Testis (tissue), 3 donors: ENCODE measurements around the gene TRIM52. TPM values are rescaled to one million over a fixed set of nuclear protein-coding genes. Genes with fewer than 3 reads are reported as not detected.

Experiments used
- DNase-seq: peaks from one replicate; pipeline ENCODE4 v3.0.0-alpha.2; 2019
- H3K27ac ChIP-seq, 2 donors: fragments of 200-600 bp; sonication (generic); one replicate each; pipeline ENCODE4 v1.5.1; 2019
- H3K27me3 ChIP-seq: fragments of 200-600 bp; sonication (generic); one replicate; pipeline ENCODE4 v1.5.1; 2019
- H3K36me3 ChIP-seq: fragments of 200-600 bp; sonication (generic); one replicate; pipeline ENCODE4 v1.5.1; 2017; ENCODE audit warnings: low read depth; ENCODE audit errors: missing control alignments
- H3K4me1 ChIP-seq: fragments of 200-600 bp; sonication (generic); one replicate; pipeline ENCODE4 v1.5.1; 2019
- H3K4me3 ChIP-seq, 2 donors: fragments of 200-600 bp; sonication (generic); one replicate each; pipeline ENCODE4 v1.5.1; 2017 to 2019
- H3K9me3 ChIP-seq: fragments of 200-600 bp; sonication (generic); one replicate; pipeline ENCODE4 v1.5.1; 2017
- POLR2A ChIP-seq: fragments of 450-650 bp; IDR thresholded peaks from one replicate; pipeline ENCODE4 v1.6.1; 2017; ENCODE audit warnings: antibody characterized with exemption, mild to moderate bottlenecking, moderate library complexity
- WGBS, 2 donors: methylation state at CpG; one replicate each; pipeline ENCODE4 v1.1.5; 2018; 5-methylcytosine and 5-hydroxymethylcytosine counted together
- intact Hi-C: fragments of 100-400 bp; cut with DNase I; formaldehyde crosslinking; loops from one replicate; pipeline ENCODE4 v1.15.1; 2023; ENCODE audit warnings: low total_unique reads
- polyA plus RNA-seq: library from polyadenylated mRNA; stranded (reverse); fragments of 350-450 nt; fragmentation: Illumina TruSeq; extraction: RNeasy Lipid Tissue Mini Kit (QIAGEN cat#74804); gene quantifications from one replicate; pipeline ENCODE4 v1.2.3, GENCODE V29; 2014; ENCODE audit warnings: low read depth, low replicate concordance; ENCODE audit not compliant: insufficient read depth
- total RNA-seq, 2 donors: library from RNA; depleted of rRNA; stranded (reverse); fragments of >200 nt; gene quantifications; one replicate each; pipeline ENCODE4 v1.2.3, GENCODE V29; 2016
- TF ChIP-seq, protein P1 (sequence below), 3 experiments: fragments of 450-650 bp in 2 of 3; fragments of 200-600 bp in 1 of 3; sonication (generic) in 1 of 3; IDR thresholded peaks; one replicate each; pipeline ENCODE4 v1.5.1; 2016 to 2019; ENCODE audit warnings: antibody characterized with exemption in 3 of 3, mild to moderate bottlenecking in 2 of 3, moderate library complexity in 1 of 3

Gene TRIM52
- total and polyA plus RNA-seq, 3 donors from 2014 or later: 19.3 to 32.8 (median 28.4) TPM

DNA sequence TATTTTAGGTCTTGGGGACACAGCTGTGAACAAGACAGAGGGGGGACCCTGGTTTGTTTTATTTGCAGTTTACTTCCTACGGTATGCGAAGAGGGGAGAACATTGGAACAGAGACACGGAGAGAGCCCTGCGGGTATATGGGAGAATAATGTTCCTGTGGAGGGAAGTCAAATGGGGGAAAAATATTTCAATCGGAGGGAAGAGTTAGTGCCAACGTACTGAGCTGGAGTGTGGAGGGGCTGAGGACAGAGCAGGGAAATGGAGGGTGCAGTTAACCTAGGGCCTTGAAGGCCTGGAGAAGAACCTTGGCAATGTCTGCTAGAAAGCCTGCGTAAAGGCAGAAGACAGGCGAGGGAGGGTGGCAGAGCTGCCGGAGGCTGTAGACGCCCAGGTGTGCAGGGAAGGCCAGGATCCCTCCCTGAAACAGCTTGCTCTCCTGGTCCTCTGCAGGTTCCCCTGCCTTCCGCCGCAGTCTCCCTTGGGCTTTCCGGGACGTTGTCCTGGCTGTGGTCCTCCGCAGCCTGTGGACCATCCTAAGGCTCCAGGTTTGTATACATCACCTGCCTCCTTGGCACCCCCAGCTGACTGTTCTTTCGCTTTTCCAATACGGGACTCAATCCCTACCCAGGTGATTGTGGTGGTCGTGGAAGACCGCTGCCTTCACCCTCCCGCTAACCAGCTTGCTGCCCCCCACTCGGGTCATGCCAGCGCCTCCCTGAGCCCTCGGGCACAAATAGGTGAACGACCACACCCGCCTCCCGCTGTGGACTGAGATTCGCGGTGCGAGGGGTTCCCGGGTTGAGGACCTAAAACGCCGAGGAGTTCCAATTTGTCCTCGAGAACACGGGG, 15.3 kb downstream of the TRIM52 start:
- H3K27ac ChIP-seq: peak overlapping the region; percentile 94 to 96
- intact Hi-C loops: no loop called here
- WGBS, 2 donors: 15 to 22% methylated on average over 29 to 34 of the region's 34 CpGs
- no peaks in the 10 kb centered on the region for H3K36me3 ChIP-seq
- no peak for DNase-seq
- peaks cover 51% of the 10 kb centered on the region for H3K4me1 ChIP-seq
- H3K27me3 ChIP-seq: no peaks in the 10 kb centered on the region
- no peaks in the 10 kb centered on the region for H3K9me3 ChIP-seq
- H3K4me3 ChIP-seq: peak overlapping the region; percentile 66 to 80
- TF ChIP-seq POLR2A: no peak
- TF ChIP-seq, protein P1, sequence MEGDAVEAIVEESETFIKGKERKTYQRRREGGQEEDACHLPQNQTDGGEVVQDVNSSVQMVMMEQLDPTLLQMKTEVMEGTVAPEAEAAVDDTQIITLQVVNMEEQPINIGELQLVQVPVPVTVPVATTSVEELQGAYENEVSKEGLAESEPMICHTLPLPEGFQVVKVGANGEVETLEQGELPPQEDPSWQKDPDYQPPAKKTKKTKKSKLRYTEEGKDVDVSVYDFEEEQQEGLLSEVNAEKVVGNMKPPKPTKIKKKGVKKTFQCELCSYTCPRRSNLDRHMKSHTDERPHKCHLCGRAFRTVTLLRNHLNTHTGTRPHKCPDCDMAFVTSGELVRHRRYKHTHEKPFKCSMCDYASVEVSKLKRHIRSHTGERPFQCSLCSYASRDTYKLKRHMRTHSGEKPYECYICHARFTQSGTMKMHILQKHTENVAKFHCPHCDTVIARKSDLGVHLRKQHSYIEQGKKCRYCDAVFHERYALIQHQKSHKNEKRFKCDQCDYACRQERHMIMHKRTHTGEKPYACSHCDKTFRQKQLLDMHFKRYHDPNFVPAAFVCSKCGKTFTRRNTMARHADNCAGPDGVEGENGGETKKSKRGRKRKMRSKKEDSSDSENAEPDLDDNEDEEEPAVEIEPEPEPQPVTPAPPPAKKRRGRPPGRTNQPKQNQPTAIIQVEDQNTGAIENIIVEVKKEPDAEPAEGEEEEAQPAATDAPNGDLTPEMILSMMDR (IDR thresholded peaks at IDR 0.05): no peak

GRCh38 chr5:181243564-181244343, 17.2 kb downstream of the TRIM52 start, which contains the start of gene RACK1:
TSS of gene RACK1 (minus strand) at chr5:181243906. CDS start at chr5:181243800, 106 bp downstream.
- TF ChIP-seq, protein P1 (IDR thresholded peaks at IDR 0.05): no peak
- TF ChIP-seq POLR2A: no peak
- H3K4me3 ChIP-seq: peak within 1 kb of the TSS; percentile 73 to 82
- no peaks in the 10 kb centered on the region for H3K36me3 ChIP-seq
- no peaks in the 10 kb centered on the region for H3K27me3 ChIP-seq
- H3K27ac ChIP-seq: peak within 1 kb of the TSS; percentile 94 to 96
- peaks cover 43% of the 10 kb centered on the region for H3K4me1 ChIP-seq
- no peaks in the 10 kb centered on the region for H3K9me3 ChIP-seq
- WGBS, 2 donors: 0 to 1% methylated on average over 24 to 47 of the region's 50 CpGs
- DNase-seq: peak; percentile 96
- intact Hi-C loops: no loop called here

DNA sequence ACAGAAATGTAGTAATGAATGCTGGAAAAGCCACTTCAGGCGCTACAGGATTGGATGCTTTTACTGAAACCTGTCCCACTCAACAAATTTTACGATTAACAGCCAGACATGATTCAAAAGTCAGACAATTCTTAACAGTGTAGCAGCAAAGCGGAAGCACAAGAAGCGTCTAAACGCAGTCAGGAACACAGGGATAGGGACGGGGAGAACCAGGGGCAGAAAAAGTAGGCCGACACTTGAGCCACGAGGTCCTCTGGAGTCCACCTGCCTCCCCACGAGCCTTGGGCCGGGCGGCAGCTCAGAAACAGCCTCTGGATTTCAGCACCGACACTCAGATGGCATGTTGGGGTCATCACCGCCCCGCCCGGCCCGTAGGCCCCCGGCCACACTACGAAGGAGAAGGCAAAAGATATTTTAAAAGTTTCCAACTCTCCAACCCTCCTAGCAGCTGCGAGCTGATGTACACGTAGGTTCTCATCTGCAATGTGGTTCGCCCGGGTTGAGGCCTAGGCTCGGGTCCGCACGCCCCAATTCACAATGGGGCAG, 17.9 kb downstream of the TRIM52 start:
- 0 to 1% methylated on average over 25 of the region's 25 CpGs for WGBS, 2 donors
- Histone ChIP-seq H3K9me3 (no peaks in the 10 kb centered on the region), H3K4me3 (peak overlapping the region; percentile 73 to 82), H3K4me1 (peaks cover 36% of the 10 kb centered on the region), H3K27ac (peak overlapping the region; percentile 94 to 96), H3K27me3 (no peaks in the 10 kb centered on the region), H3K36me3 (no peaks in the 10 kb centered on the region)
- DNase-seq: no peak
- TF ChIP-seq, protein P1 (IDR thresholded peaks at IDR 0.05): no peak
- no peak for TF ChIP-seq POLR2A
- intact Hi-C loops: no loop called here

- no peaks in the 10 kb centered on the region for H3K36me3 ChIP-seq
Measured at GRCh38 chr5:181242031-181242451, 18.9 kb downstream of the TRIM52 start.

More at GRCh38 chr5:181242031-181242451, 18.9 kb downstream of the TRIM52 start:
- DNase-seq: no peak
- no peaks in the 10 kb centered on the region for H3K27me3 ChIP-seq
- intact Hi-C loops: no loop called here
- TF ChIP-seq POLR2A: no peak
- TF ChIP-seq, protein P1 (IDR thresholded peaks at IDR 0.05): no peak
- H3K27ac ChIP-seq: peak overlapping the region; percentile 94 to 96
- peak overlapping the region in 1 of 2 donors; percentile 82 for H3K4me3 ChIP-seq
- 18 to 25% methylated on average over 5 to 6 of the region's 6 CpGs for WGBS, 2 donors
- peaks cover 30% of the 10 kb centered on the region for H3K4me1 ChIP-seq
- H3K9me3 ChIP-seq: no peaks in the 10 kb centered on the region
